ENCODE data around the gene NKIRAS1.

- TF ChIP-seq CTCF (IDR thresholded peaks at IDR 0.05; ENCODE audit: insufficient read depth, low read length) (no peak), GABPA (IDR thresholded peaks at IDR 0.05; ENCODE audit: low read depth) (no peak)
These were observed 12.2 kb downstream of the NKIRAS1 start for GRCh38 chr3:23904545-23904944.
